HL-60/S4 treated with phorbol 12-myristate 13-acetate at 8.2 ng/mL for 4 days and 3 days (cell line): ENCODE measurements around the gene CCNI2.

Source experiments
- in situ Hi-C: fragments of 300-500 bp; cut with MboI; formaldehyde crosslinking; loops from 2 replicates; pipeline ENCODE4 v1.15.0; 2022; ENCODE audit warnings: low sequenced_read_pairs

Gene CCNI2

GRCh38 chr5:132746954-132747615, at the start of gene CCNI2:
Gene CCNI2, plus strand, starts transcription at chr5:132747426. Its CDS starts 70 bp downstream, at chr5:132747496.
- in situ Hi-C loops = no loop called here

- in situ Hi-C loops = no loop called here
Measured at GRCh38 chr5:132704875-132705274, 42.4 kb upstream of the CCNI2 start.

- in situ Hi-C loops = no loop called here
Measured at GRCh38 chr5:132708645-132709044, 38.6 kb upstream of the CCNI2 start.

GRCh38 chr5:132714456-132715307, 32.5 kb upstream of the CCNI2 start:
- in situ Hi-C loops = no loop called here

- in situ Hi-C loops = no loop called here
Measured at GRCh38 chr5:132718544-132719312, 28.5 kb upstream of the CCNI2 start.

GRCh38 chr5:132725745-132726144, 21.5 kb upstream of the CCNI2 start:
- in situ Hi-C loops = no loop called here

GRCh38 chr5:132729896-132730295, 17.3 kb upstream of the CCNI2 start:
- in situ Hi-C loops = no loop called here

GRCh38 chr5:132733499-132734148, 13.6 kb upstream of the CCNI2 start:
- in situ Hi-C loops = no loop called here

GRCh38 chr5:132734687-132735086, 12.5 kb upstream of the CCNI2 start:
- in situ Hi-C loops = no loop called here

GRCh38 chr5:132736853-132737833, 10.1 kb upstream of the CCNI2 start, which contains the start of gene KIF3A:
Gene KIF3A, minus strand, starts transcription at chr5:132737546. Its CDS starts 127 bp downstream, at chr5:132737419.
- in situ Hi-C loops = no loop called here

- in situ Hi-C loops = no loop called here
Measured at GRCh38 chr5:132737982-132738681, 9.1 kb upstream of the CCNI2 start.

GRCh38 chr5:132739232-132739631, 8.0 kb upstream of the CCNI2 start:
- in situ Hi-C loops = no loop called here

GRCh38 chr5:132742158-132742557, 5.1 kb upstream of the CCNI2 start:
- in situ Hi-C loops = no loop called here

GRCh38 chr5:132742626-132743025, 4.6 kb upstream of the CCNI2 start:
- in situ Hi-C loops = no loop called here

GRCh38 chr5:132744659-132745058, 2.6 kb upstream of the CCNI2 start:
- in situ Hi-C loops = no loop called here

- in situ Hi-C loops = no loop called here
Measured at GRCh38 chr5:132746592-132746953, 653 bp upstream of the CCNI2 start.

- in situ Hi-C loops = no loop called here
Measured at GRCh38 chr5:132747616-132748440, 602 bp downstream of the CCNI2 start.

- in situ Hi-C loops = no loop called here
Measured at GRCh38 chr5:132748522-132749000, 1.3 kb downstream of the CCNI2 start.
